ENCODE data around the gene NAA50. TPM values are rescaled to one million over a fixed set of nuclear protein-coding genes. Genes with fewer than 3 reads are reported as not detected.
A peak's percentile ranks its signal among the peaks of the same experiment; 100 is the strongest.

The NAA50 gene
- total and polyA plus RNA-seq, 4 experiments from 2014 or later, result 65.1 to 77.7 (median 73.7) TPM

DNA sequence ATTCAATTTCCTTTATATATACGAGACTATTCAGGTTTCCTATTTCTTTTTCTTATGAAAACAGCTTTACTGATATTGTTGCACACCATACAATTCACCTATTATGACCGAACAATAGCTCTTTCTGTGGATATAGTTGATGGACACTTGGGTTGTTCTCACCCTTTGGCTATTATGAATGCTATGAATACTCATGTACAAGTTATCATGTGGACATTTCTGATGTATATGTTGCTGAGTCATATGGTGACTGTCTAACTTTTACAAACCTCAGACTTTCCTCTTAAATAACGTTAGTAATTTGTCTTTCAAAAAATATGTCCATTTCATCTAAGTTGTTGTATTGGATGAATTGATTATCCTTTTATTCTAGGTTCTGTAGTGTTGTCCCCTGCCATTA, 33.9 kb downstream of the NAA50 start:
- DNase-seq, result no peak

DNA sequence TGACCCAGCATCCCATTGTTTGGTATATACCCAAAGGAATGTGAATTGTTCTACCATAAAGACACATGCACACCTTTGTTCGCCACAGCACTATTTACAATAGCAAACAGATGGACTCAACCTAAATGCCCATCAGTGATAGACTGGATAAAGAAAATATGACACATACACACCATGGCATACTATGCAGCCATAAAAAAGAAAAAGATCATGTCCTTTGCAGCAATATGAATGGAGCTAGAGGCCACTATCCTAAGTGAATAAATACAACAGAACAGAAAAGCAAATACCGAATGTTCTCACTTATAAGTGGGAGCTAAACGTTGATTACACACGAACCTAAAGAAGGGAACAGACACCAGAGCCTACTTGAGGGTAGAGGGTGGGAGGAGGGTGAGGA, 38.2 kb downstream of the NAA50 start:
- H3K9me3 ChIP-seq (ENCODE audit: control insufficient read depth in 1 of 2, low read length in 2 of 2), result no peaks in the 10 kb centered on the region
- H3K27ac Mint-ChIP-seq, result peak overlapping the region in 1 of 7 donors; percentile 43
- CTCF ChIA-PET (ENCODE audit: partially characterized antibody), result no interaction called here
- no peaks in the 10 kb centered on the region for H3K36me3 Mint-ChIP-seq
- DNase-seq, result no peak
- H3K4me1 ChIP-seq (ENCODE audit: insufficient read depth, low read length), result no peaks in the 10 kb centered on the region
- no peak overlapping the region for H3K27ac ChIP-seq (ENCODE audit: low read depth, low read length)
- intact Hi-C loops (cut with micrococcal nuclease), result no loop called here
- H3K27me3 ChIP-seq (ENCODE audit: insufficient read depth, low read length), result no peaks in the 10 kb centered on the region
- POLR2A ChIA-PET (ENCODE audit: partially characterized antibody), result no interaction called here
- no peaks in the 10 kb centered on the region for H3K36me3 ChIP-seq (ENCODE audit: insufficient read depth, low read length)
- peaks cover 0 to 1% (median 0%) of the 10 kb centered on the region in 4 donors for H3K4me1 Mint-ChIP-seq
- H3K4me3 ChIP-seq (ENCODE audit: low read length in 2 of 2), result no peak overlapping the region
- no peaks in the 10 kb centered on the region for H3K9me3 Mint-ChIP-seq
- peaks cover 3 to 10% of the 10 kb centered on the region in 2 donors for H3K27me3 Mint-ChIP-seq
- no peak overlapping the region for H3K4me3 Mint-ChIP-seq

More for the DNA sequence above, 33.9 kb downstream of the NAA50 start:
- CTCF ChIA-PET (ENCODE audit: partially characterized antibody), result interaction anchor here (0.7 to 0.8 kb wide), 3 partner anchors 23 to 100 kb away, joined by 3 to 4 read pairs (median 3); no protein-coding TSS in a partner anchor
- Histone ChIP-seq H3K4me3 (ENCODE audit: low read length in 2 of 2) (no peak overlapping the region), H3K27me3 (ENCODE audit: insufficient read depth, low read length) (no peaks in the 10 kb centered on the region), H3K9me3 (ENCODE audit: control insufficient read depth in 1 of 2, low read length in 2 of 2) (no peaks in the 10 kb centered on the region), H3K4me1 (ENCODE audit: insufficient read depth, low read length) (no peaks in the 10 kb centered on the region), H3K36me3 (ENCODE audit: insufficient read depth, low read length) (no peaks in the 10 kb centered on the region), H3K27ac (ENCODE audit: low read depth, low read length) (no peak overlapping the region)
- H3K4me3 Mint-ChIP-seq, result no peak overlapping the region
- peaks cover 4% of the 10 kb centered on the region in 2 donors for H3K36me3 Mint-ChIP-seq
- peaks cover 5 to 8% of the 10 kb centered on the region in 2 donors for H3K27me3 Mint-ChIP-seq
- no peaks in the 10 kb centered on the region for H3K4me1 Mint-ChIP-seq
- H3K27ac Mint-ChIP-seq, result no peak overlapping the region
- intact Hi-C loops (cut with micrococcal nuclease), result no loop called here
- H3K9me3 Mint-ChIP-seq, result no peaks in the 10 kb centered on the region
- POLR2A ChIA-PET (ENCODE audit: partially characterized antibody), result no interaction called here

DNA sequence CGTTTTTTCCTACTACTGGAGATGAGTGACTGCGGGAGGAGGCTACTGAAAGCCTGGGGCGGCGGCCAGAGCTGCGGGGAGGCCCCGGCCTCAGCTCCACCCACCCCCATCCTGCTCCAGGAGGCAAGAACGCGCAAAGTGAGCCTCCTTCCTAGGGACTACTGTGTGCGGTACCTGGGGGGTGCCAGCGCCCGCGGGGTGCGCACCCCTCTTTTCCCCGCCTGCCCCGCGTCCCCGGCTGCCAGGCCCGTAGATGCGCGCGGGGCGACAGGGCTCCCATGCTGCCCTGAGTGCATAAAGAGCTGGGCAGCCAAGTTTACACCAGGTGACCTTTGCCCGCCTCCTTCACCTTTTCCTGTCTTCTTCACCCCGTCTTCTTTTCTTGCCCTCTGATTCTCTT, 47.1 kb downstream of the NAA50 start:
- CTCF ChIA-PET (ENCODE audit: partially characterized antibody), result interaction anchor here (0.8 to 2.8 kb wide), 3 partner anchors 9 to 47 kb away, joined by 3 to 18 read pairs (median 4); partner anchors contain the start of genes ATP6V1A and NAA50
- no peaks in the 10 kb centered on the region for H3K27me3 Mint-ChIP-seq
- H3K4me1 Mint-ChIP-seq, result peaks cover 11 to 24% (median 16%) of the 10 kb centered on the region in 4 donors
- Histone ChIP-seq H3K4me1 (ENCODE audit: insufficient read depth, low read length) (peaks cover 38% of the 10 kb centered on the region), H3K27ac (ENCODE audit: low read depth, low read length) (peak overlapping the region; percentile 86), H3K9me3 (ENCODE audit: control insufficient read depth in 1 of 2, low read length in 2 of 2) (no peaks in the 10 kb centered on the region), H3K4me3 (ENCODE audit: low read length in 2 of 2) (no peak overlapping the region), H3K27me3 (ENCODE audit: insufficient read depth, low read length) (no peaks in the 10 kb centered on the region), H3K36me3 (ENCODE audit: insufficient read depth, low read length) (no peaks in the 10 kb centered on the region)
- H3K27ac Mint-ChIP-seq, result peak overlapping the region in 5 of 7 donors; percentile 60 to 89 (median 73)
- intact Hi-C loops (cut with micrococcal nuclease), result no loop called here
- H3K9me3 Mint-ChIP-seq, result peaks cover 0 to 2% (median 0%) of the 10 kb centered on the region in 8 donors
- peak in 2 of 5 donors; percentile 1 to 7 for DNase-seq
- POLR2A ChIA-PET (ENCODE audit: partially characterized antibody), result interaction anchor here (1.1 to 7.8 kb wide), 2 partner anchors 36 to 47 kb away, joined by 3 to 87 read pairs; partner anchors contain the start of genes ATP6V1A and NAA50
- peak overlapping the region in 6 of 8 donors; percentile 43 to 81 (median 72) for H3K4me3 Mint-ChIP-seq
- peaks cover 0 to 5% of the 10 kb centered on the region in 2 donors for H3K36me3 Mint-ChIP-seq

DNA sequence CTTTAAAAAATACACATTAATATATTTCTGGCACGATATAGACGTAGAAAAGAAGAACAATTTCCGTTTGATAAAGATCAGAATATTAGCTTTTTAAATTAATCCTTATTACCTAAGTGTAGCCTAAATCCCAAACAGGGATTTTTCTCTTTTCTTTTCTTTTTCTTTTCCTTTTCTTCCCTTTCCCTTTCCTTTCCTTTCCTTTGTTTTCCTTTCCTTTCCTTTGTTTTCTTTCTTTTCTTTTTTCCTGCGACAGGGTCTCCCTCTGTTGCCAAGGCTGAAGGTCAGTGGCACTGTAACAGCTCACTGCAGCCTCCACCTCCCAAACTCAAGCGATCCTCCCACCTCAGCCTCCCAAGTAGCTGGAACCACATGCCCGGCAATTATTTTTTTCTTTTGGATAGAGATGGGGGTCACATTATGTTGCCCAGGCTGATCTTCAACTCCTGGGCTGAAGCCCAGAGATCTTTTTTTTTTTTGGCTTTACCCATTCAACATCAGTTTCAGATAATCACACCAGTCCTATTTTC, 47.8 kb downstream of the NAA50 start:
- intact Hi-C loops (cut with micrococcal nuclease), result no loop called here
- H3K4me3 Mint-ChIP-seq, result peak overlapping the region in 2 of 8 donors; percentile 62 to 76

DNA sequence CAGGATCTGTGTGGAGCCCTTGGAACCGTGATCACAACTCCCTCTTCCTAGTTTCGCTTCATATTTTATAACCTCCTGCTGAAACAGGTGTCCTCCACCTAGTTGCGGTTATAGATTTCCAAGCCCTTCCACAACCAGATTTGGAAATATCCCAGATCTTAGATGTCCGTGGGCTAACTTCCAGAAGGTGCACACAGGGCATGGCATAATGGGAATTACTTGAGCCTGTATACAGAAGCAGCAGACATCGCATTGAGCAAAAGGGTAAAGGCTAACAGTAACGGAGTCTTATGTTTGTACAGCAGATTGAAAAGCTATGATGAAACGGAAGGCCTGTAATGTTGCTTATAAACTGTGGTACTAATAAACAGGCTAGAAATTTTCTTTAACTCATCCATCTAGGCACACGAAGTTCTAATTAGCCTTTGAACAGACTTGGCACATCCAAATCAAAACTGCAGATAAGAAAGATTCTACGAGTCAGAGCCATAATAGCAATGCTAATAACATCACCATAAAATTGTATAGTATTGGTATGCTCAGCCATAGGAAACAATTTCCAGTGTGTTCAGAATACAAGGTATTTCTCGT, 48.5 kb downstream of the NAA50 start:
- ChIA-PET POLR2A (ENCODE audit: partially characterized antibody) (interaction anchor here (0.6 to 7.8 kb wide), 3 partner anchors 49 to 360 kb away, joined by 3 to 87 read pairs (median 3); partner anchors contain the start of genes ATP6V1A and NAA50), CTCF (ENCODE audit: partially characterized antibody) (interaction anchor here (2.8 kb wide), 1 partner anchor 48 kb away, joined by 18 read pairs; the partner anchor contains the start of genes ATP6V1A and NAA50)
- Histone ChIP-seq H3K36me3 (ENCODE audit: insufficient read depth, low read length) (no peaks in the 10 kb centered on the region), H3K27me3 (ENCODE audit: insufficient read depth, low read length) (no peaks in the 10 kb centered on the region), H3K4me3 (ENCODE audit: low read length in 2 of 2) (peak overlapping the region; percentile 74 to 90), H3K9me3 (ENCODE audit: control insufficient read depth in 1 of 2, low read length in 2 of 2) (no peaks in the 10 kb centered on the region), H3K27ac (ENCODE audit: low read depth, low read length) (peak overlapping the region; percentile 86), H3K4me1 (ENCODE audit: insufficient read depth, low read length) (peaks cover 46% of the 10 kb centered on the region)
- Mint-ChIP-seq H3K27ac (no peak overlapping the region), H3K27me3 (no peaks in the 10 kb centered on the region), H3K4me3 (no peak overlapping the region), H3K4me1 (peaks cover 20 to 33% (median 25%) of the 10 kb centered on the region in 4 donors), H3K9me3 (peaks cover 0 to 2% (median 0%) of the 10 kb centered on the region in 8 donors), H3K36me3 (peaks cover 4 to 5% of the 10 kb centered on the region in 2 donors)
- peak in 1 of 5 donors; percentile 21 for DNase-seq
- intact Hi-C loops (cut with micrococcal nuclease), result loop anchor here (2.0 kb wide), 3 partner anchors 165 to 1135 kb away; partner anchors contain the start of genes SIDT1, SLC35A5 and SPICE1

More for the DNA sequence above, 47.8 kb downstream of the NAA50 start:
- peak overlapping the region; percentile 86 for H3K27ac ChIP-seq (ENCODE audit: low read depth, low read length)
- ChIA-PET CTCF (ENCODE audit: partially characterized antibody) (interaction anchor here (2.8 kb wide), 1 partner anchor 47 kb away, joined by 18 read pairs; the partner anchor contains the start of genes ATP6V1A and NAA50), POLR2A (ENCODE audit: partially characterized antibody) (interaction anchor here (0.6 to 7.8 kb wide), 4 partner anchors 37 to 359 kb away, joined by 3 to 87 read pairs (median 3); partner anchors contain the start of genes ATP6V1A and NAA50)
- Mint-ChIP-seq H3K36me3 (peaks cover 4 to 5% of the 10 kb centered on the region in 2 donors), H3K9me3 (peaks cover 0 to 2% (median 0%) of the 10 kb centered on the region in 8 donors), H3K4me1 (peaks cover 17 to 30% (median 22%) of the 10 kb centered on the region in 4 donors), H3K27me3 (no peaks in the 10 kb centered on the region), H3K27ac (peak overlapping the region in 1 of 7 donors; percentile 60)
- H3K9me3 ChIP-seq (ENCODE audit: control insufficient read depth in 1 of 2, low read length in 2 of 2), result no peaks in the 10 kb centered on the region
- peaks cover 44% of the 10 kb centered on the region for H3K4me1 ChIP-seq (ENCODE audit: insufficient read depth, low read length)
- no peak for DNase-seq
- H3K4me3 ChIP-seq (ENCODE audit: low read length in 2 of 2), result no peak overlapping the region
- no peaks in the 10 kb centered on the region for H3K27me3 ChIP-seq (ENCODE audit: insufficient read depth, low read length)
- no peaks in the 10 kb centered on the region for H3K36me3 ChIP-seq (ENCODE audit: insufficient read depth, low read length)

DNA sequence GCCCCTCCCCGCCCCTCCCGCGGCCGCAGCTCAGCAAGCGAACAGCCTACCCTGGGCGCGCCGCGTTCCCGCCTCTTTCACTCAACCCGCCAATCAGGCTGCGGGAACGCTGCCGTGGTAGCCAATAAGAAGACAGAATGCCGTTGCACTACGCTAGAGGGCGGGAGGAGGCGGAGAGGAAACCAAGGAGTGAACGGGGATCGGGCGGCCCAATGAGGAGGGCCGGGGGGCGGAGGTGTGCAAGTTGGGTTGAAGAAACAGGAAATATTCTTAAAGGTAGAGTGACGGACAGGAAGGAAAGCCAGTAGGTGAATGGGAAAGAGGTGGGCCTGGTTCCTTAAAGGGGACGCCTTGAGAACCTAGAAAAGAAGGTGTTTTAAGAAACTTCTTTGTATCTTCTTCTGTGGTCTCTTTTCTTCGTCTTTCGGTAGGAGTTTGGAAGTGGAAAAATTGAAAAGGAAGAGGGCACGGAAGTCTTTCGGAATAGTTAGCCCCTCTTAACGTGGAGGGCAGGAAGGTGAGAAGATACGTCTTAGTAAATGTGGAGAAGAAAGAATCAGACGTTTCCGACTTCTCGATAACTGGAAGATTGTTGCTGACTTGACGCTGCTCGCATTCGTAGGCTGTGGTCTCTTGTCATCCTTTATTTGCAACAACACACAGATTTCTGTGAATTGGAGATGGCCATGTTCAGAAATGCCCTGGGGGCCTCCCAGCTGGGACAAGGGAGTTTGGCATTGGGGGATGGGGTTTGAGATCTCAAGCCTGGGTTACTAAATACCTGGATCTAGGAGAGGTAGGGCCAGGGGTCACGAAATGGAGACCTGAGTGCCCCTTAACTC, 49.2 kb downstream of the NAA50 start:
- Histone ChIP-seq H3K9me3 (ENCODE audit: control insufficient read depth in 1 of 2, low read length in 2 of 2) (no peaks in the 10 kb centered on the region), H3K36me3 (ENCODE audit: insufficient read depth, low read length) (no peaks in the 10 kb centered on the region), H3K27ac (ENCODE audit: low read depth, low read length) (peak overlapping the region; percentile 86), H3K4me1 (ENCODE audit: insufficient read depth, low read length) (peaks cover 46% of the 10 kb centered on the region), H3K27me3 (ENCODE audit: insufficient read depth, low read length) (no peaks in the 10 kb centered on the region), H3K4me3 (ENCODE audit: low read length in 2 of 2) (peak overlapping the region; percentile 74 to 90)
- POLR2A ChIA-PET (ENCODE audit: partially characterized antibody), result interaction anchor here (0.6 to 7.8 kb wide), 9 partner anchors 11 to 678 kb away, joined by 3 to 87 read pairs (median 4); partner anchors contain the start of genes ATP6V1A, CCDC191, NAA50 and QTRT2
- Mint-ChIP-seq H3K27me3 (no peaks in the 10 kb centered on the region), H3K9me3 (peaks cover 0 to 2% (median 0%) of the 10 kb centered on the region in 8 donors), H3K36me3 (peaks cover 4 to 5% of the 10 kb centered on the region in 2 donors), H3K27ac (no peak overlapping the region), H3K4me1 (peaks cover 20 to 33% (median 25%) of the 10 kb centered on the region in 4 donors), H3K4me3 (no peak overlapping the region)
- intact Hi-C loops (cut with micrococcal nuclease), result loop anchor here (1.0 to 2.0 kb wide), 7 partner anchors 49 to 1134 kb away; partner anchors contain the start of genes CCDC191, NAA50, QTRT2 and SIDT1
- CTCF ChIA-PET (ENCODE audit: partially characterized antibody), result interaction anchor here (1.2 to 3.1 kb wide), 4 partner anchors 46 to 220 kb away, joined by 3 to 20 read pairs (median 12); partner anchors contain the start of genes ATP6V1A and NAA50
- peak; percentile 99 to 100 (median 100) for DNase-seq

Measured in CD4-positive, alpha-beta memory T cell (primary cell).